Cardiac fibroblast (primary cell): ENCODE measurements around the gene USP28.
A peak's percentile ranks its signal among the peaks of the same experiment; 100 is the strongest.
"Not testable (repeated sequence)": the region's sequence is repeated elsewhere in the genome, so short reads cannot be mapped to it uniquely, and the experiment has no call there.

Source experiments
- DNase-seq, 2 donors: peaks; one replicate each; pipeline versions ENCODE4 v3.0.0 to v3.0.0-alpha.2; 2010; ENCODE audit warnings: low read depth in 2 of 2
- H3K4me3 ChIP-seq, 2 donors: replicated peaks in 1 of 2; 1 replicate in 1 of 2; 2 replicates in 1 of 2; pipeline ENCODE4 v1.5.1; 2011; ENCODE audit warnings: low read depth in 2 of 2, low read length in 2 of 2, mild to moderate bottlenecking in 2 of 2, moderate library complexity in 1 of 2
- TF ChIP-seq, protein P1 (sequence below): IDR thresholded peaks from one replicate; pipeline ENCODE4 v1.5.1; 2011; ENCODE audit warnings: low read depth, mild to moderate bottlenecking, low read length, inconsistent platforms

The USP28 gene

GRCh38 chr11:113894421-113894996, 19.1 kb upstream of the USP28 start:
- no peak overlapping the region for H3K4me3 ChIP-seq
- DNase-seq = no peak
- TF ChIP-seq, protein P1, sequence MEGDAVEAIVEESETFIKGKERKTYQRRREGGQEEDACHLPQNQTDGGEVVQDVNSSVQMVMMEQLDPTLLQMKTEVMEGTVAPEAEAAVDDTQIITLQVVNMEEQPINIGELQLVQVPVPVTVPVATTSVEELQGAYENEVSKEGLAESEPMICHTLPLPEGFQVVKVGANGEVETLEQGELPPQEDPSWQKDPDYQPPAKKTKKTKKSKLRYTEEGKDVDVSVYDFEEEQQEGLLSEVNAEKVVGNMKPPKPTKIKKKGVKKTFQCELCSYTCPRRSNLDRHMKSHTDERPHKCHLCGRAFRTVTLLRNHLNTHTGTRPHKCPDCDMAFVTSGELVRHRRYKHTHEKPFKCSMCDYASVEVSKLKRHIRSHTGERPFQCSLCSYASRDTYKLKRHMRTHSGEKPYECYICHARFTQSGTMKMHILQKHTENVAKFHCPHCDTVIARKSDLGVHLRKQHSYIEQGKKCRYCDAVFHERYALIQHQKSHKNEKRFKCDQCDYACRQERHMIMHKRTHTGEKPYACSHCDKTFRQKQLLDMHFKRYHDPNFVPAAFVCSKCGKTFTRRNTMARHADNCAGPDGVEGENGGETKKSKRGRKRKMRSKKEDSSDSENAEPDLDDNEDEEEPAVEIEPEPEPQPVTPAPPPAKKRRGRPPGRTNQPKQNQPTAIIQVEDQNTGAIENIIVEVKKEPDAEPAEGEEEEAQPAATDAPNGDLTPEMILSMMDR = no peak

DNA sequence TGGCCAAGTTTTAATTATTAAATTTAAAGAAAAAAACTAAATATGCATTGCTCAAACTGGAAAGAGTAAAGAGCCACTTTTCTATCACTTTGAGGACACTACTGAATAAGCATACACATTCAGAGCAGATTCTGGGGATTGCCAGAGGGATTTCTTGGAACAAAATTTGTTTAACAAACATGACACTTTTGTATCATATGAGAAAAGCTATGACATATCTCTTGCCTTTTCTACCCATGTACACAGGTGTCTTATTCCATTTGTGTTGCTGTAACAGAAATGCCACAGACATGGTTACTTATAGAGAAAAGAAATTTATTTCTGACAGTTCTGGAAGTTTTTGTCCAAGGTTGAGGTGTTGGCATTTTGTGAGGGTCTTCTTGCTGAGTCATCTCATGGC, 13.5 kb upstream of the USP28 start:
- no peak overlapping the region for H3K4me3 ChIP-seq
- TF ChIP-seq, protein P1 = no peak
- DNase-seq = no peak

DNA sequence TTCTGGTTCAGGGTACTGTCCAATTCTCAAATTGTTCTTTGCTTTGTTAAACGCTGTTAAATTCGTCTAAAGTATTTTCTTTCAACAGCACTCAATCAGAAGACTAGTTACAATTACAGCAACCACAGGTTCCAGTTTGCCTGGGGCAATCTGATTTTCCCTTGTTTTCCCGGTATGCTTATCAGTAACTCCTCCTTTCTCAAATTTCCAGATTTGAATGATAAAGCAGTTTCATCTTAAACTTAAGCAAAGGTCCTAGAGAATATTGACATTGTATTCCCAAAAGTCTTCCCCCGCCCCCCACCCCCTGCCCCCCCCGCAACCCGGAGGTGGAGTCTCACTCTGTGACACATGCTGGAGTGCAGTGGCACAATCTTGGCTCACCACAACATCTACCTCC, 10.5 kb upstream of the USP28 start:
- no peak for DNase-seq
- TF ChIP-seq, protein P1 = no peak
- no peak overlapping the region for H3K4me3 ChIP-seq

GRCh38 chr11:113884361-113884836, 9.0 kb upstream of the USP28 start:
- DNase-seq = peak; percentile 43 to 55
- H3K4me3 ChIP-seq = no peak overlapping the region
- TF ChIP-seq, protein P1 = no peak

GRCh38 chr11:113881856-113882255, 6.5 kb upstream of the USP28 start:
- TF ChIP-seq, protein P1 = no peak
- no peak for DNase-seq
- H3K4me3 ChIP-seq = no peak overlapping the region

DNA sequence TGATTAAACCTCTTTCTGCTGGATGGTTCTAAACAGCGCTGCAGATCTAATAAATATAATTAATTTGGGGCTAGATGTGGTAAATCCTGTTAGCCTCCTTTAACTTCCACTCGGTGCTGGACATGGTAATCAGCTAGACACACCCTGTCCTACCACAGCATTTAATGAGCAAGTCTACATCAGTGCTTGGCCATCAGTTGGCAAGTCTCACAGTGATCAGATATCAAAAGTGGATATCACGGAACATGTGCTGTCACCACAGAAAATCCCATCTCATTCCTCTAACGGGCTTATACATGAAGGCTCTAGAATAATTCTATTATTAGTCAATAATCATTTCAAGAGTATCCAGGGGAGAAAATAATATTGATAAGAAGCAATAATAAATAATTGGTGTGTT, 5.6 kb upstream of the USP28 start:
- no peak overlapping the region for H3K4me3 ChIP-seq
- DNase-seq = no peak
- TF ChIP-seq, protein P1 = no peak

DNA sequence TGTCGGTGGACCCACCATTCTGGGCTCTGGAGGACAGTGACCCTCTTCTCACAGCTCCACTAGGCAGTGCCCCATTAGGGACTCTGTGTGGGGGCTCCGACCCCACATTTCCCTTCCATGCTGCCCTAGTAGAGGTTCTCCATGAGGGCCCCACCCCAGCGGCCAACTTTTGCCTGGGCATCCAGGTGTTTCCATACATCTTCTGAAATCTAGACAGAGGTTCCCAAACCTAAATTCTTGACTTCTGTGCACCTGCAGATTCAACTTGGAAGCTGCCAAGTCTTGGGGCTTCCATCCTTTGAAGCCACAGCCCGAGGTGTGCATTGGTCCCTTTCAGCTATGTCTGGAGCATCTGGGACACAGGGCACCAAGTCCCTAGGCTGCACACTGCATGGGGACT, 4.1 kb upstream of the USP28 start:
- not testable (repeated sequence) for DNase-seq, H3K4me3 ChIP-seq
